HG02763 (cell line): ENCODE measurements around the gene SMAP2.
"Not testable (repeated sequence)": the region's sequence is repeated elsewhere in the genome, so short reads cannot be mapped to it uniquely, and the experiment has no call there.

ENCODE experiments used
- ATAC-seq: cut with Tn5 transposase; IDR thresholded peaks from one replicate; pipeline ENCODE4 v1.9.1; 2021; ENCODE audit warnings: mild to moderate bottlenecking, moderate library complexity; ENCODE audit not compliant: unreplicated experiment

Gene SMAP2

DNA sequence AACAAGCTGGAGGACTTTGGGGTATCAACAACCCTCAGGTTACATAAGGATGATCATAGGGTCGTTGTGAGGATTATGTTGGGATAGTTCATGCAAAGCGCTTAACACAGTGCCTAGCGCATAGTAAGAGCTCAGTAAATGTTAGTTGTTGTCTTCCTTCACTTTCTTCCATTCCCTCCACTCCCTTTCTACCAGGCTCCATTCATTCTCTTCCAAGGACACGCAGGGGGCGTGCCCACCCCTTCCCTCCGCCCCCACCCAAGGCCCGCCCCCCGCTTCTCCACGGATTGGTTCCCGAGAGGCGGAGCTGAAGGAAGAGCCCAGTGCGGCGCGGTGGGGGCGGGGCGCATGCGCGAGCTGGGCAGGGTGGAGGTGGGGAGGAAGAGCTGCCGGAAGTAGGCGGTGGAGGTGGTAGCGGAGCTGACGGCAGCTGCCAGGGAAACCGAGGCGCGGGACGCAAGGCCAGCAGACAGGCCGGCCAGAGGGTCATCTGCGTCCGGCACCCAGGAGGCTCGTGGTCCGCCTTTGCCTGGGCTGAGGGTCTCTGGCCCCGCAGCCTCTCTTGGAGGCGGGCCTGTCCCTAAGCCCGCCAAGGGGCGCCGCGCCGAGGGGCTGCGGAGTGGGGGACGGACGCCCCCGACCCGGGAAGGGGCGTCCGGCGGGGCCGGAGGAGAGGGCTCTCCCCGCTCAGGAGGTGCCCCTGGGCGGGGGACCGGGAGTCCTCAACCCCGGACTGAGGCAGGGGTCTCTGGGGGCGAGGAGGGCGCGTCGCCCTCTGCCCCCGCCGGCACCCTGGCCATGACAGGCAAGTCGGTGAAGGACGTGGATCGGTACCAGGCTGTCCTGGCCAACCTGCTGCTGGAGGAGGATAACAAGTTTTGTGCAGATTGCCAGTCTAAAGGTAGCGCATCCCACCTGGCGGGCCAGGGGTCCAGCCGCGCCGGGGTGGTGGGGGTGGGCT lies at the start of gene SMAP2:
Gene SMAP2 (plus strand): TSS at position 405 of the 961 bp plus-strand sequence. CDS start 394 bp downstream, at position 799.
- peak; percentile 88 for ATAC-seq

DNA sequence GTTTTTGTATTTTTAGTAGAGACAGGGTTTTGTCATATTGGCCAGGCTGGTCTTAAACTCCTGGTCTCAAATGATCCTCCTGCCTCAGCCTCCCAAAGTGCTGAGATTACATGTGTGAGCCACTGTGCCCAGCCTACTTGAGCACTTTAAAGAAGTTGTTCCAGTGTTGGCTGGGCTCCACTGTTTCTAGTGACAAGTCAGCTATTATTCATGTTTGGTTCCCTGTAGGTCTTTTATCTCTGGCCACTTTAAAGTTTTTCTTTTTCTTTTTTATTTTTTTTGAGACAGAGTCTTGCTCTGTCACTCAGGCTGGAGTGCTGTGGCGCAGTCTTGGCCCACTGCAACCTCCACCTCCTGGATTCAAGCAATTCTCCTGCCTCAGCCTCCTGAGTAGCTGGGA lies 42.1 kb upstream of the SMAP2 start:
- ATAC-seq = not testable (repeated sequence)

GRCh38 chr1:40332695-40333094 lies 40.8 kb upstream of the SMAP2 start:
- no peak for ATAC-seq

DNA sequence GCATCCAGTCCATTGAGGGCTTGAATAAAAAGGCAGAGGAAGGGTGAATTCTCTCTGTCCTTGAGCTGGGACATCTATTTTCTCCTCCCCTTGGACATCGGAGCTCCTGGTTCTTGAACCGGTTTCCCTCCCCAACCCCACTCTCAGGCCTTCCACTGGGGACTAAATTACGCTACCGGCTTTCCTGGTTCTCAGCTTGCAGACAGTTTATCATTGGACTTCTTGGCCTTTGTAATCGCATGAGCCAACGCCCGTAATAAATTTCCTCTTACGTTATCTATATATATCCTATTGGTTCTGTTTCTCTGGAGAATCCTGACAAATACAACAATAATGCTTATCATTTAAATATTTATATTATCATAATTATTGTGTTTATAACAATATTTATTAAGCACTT lies 36.1 kb upstream of the SMAP2 start:
- ATAC-seq = no peak

GRCh38 chr1:40338745-40339419 lies 34.6 kb upstream of the SMAP2 start:
- ATAC-seq = no peak

DNA sequence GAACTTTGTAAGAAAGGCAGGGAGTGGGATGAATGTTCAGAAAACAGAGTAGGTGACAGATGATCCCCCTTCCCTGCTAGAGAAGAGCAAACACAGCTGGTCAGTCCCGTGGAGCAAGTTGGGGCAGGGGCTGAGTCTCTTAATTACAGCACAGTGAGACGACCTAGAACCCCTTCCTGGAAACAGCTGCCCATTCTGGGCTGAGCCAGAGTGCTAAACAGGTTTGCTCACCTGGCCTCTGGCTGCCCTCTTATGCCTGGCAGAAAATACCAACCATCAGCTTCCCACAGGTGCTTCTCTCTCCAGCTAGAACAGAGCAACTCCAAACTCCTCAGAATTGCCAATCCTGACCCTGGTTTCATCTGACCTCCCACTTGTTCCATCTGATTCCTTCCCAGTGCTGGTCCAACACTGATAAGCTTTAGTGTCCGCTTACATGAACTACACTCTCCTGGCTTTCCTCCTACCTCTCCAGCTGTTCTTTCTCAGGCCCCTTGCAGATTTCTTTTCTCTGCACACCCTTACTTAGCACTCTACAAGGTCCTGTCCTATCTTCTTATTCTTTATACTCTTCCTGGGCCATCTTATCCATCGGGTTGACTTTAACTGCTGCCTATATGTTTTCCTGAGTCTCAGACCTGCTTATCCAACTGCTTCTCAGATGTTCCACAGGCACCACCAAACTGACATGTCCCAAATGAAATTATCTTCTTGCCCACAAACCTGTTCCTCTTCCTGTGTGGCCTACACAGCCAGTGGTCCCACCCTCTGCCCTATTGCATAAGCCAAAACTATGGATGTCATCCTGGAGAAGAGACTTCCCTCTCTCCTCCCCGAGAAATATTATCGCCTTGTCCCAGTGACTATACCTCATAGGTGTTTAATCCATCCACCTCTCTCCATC lies 33.9 kb upstream of the SMAP2 start:
- no peak for ATAC-seq

GRCh38 chr1:40341491-40342380 lies 31.8 kb upstream of the SMAP2 start:
- ATAC-seq = no peak

DNA sequence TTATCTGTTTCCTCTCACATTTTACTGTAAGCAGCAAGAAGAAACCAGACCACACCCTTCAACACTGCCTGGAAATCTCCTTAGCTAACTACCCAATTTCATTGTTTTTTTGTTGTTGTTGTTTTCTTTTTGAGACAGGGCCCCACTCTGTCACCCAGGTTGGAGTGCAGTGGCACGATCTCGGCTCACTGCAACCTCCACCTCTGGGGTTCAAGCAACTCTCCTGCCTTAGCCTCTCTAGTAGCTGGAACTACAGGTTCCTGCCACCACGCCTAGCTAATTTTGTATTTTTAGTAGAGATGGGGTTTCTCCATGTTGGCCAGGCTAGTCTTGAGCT lies 31.2 kb upstream of the SMAP2 start:
- not testable (repeated sequence) for ATAC-seq

DNA sequence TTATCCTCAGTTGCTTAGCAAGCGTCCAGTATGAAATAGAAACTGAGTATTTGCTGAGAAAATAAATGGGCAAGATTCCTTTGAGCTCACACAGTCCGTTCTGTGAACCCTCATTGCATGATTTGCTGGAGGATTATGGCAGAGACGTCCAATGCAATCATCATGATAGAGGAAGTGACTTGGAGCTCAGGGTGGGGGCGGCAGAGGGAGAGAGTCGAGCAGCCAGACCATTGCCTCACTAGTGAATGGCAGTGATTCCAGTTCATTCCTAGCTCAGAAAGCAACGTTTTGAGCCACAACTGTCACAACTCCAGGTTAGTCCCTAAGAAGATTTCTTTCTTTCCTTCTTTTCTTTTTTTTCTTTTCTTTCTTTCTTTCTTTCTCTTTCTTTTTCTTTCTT lies 28.9 kb upstream of the SMAP2 start:
- no peak for ATAC-seq

GRCh38 chr1:40350391-40350790 lies 23.1 kb upstream of the SMAP2 start:
- ATAC-seq = no peak

DNA sequence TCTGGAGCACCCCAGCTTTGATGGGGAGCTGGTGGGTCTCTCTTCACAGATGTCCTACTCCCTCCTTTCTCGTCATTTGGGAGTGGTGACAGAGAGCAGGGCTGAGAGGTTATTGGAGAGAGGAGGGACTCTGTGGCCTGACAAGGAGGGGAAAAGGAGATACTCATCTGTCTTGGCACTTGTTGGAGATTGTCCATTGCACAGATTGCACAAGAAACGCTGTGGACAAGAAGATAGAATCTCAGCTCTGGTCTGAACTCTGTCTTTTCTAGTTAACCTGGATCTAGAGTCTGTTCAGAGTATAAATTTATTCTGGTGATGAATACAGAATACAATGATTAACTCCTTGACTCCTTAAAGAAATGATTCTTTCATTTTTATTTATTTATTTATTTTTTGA lies 22.4 kb upstream of the SMAP2 start:
- no peak for ATAC-seq

DNA sequence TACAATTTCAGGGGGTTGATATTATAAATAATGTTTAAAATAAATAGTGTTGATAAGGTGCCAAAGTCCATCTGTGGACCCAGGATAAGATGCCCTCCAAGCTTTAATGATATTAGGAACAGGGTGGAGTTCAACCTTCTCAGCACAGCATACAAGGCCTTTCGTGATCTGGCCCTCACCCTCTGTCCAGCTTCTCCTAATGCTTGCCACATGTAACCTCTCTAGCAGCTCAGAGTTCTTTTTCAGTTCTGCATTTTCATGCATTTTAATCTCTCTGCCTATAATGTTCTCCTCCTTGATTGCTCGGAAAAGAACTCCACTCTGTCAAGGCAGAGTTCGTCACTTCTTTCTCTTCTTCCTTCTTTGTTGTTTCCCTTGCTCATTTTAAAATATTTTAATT lies 21.4 kb upstream of the SMAP2 start:
- ATAC-seq = no peak

DNA sequence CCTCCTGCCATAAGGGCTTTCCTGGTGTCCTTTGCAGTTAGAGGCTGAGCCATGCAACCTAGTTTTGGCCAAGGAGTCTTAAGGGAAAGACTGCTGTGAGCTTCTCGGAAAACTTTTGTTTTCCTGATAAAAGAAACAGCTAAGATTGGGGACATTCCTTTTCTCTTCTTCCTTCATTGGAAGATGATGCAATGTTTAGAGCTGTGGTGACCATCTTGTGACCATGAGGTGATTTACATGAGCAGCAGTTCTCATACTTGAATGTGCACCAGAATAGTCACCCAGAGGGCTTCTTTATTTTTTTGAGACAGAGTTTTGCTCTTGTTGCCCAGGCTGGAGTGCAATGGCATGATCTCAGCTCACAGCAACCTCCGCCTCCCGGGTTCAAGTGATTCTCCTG lies 20.4 kb upstream of the SMAP2 start:
- ATAC-seq = no peak

DNA sequence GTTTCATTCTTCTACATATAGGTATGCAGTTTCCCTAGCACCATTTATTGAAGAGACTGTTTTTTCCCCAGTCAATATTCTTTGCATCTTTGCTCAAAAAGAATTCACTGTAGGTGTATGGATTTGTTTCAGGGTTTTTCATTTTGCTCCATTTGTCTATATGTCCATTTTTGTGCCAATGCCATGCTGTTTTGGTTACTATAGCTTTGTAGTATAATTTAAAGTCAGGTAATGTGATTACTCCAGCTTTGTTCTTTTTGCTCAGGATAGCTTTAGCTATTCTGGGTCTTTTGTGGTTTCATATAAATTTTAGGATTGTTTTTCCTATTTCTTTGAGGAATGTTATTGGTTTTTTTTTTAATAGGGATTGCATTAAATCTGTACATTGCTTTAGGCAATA lies 15.9 kb upstream of the SMAP2 start:
- no peak for ATAC-seq

DNA sequence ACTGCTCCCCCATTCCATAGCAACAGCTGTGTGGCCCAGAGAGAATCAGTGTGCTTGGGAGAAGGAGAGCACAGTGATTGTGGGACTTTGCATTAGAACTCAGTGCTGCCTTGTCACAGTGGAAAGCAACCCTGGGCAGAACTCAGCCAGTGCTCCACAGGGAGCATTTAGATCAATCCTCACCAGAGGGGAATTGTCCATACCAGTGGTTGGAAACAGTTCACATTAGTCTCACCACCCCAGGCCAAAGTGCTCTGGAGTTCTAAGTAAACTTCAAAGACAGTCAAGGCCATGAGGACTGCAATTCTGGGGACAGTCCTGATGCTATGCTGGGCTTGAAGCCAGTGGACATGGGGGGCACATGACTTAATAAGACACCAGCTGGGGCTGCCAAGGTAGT lies 12.9 kb upstream of the SMAP2 start:
- ATAC-seq = no peak

DNA sequence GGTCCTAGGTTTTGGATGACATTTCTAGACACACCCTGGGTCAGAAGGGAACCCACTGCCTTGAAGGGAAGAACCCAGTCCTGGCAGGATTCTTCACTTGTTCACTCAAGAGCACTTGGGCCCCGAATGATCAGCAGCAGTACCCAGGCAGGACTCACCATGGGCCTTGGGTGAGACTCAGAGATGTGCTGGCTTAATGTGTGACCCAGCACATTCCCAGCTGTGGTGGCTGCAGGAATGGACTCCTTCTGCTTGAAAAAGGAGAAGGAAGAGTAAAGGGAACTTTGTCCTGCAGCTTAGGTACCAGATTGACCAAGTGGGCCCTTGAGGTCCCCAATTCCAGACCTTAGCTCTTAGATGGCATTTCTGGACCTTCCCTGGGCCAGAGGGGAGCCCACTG lies 12.3 kb upstream of the SMAP2 start:
- ATAC-seq = no peak

DNA sequence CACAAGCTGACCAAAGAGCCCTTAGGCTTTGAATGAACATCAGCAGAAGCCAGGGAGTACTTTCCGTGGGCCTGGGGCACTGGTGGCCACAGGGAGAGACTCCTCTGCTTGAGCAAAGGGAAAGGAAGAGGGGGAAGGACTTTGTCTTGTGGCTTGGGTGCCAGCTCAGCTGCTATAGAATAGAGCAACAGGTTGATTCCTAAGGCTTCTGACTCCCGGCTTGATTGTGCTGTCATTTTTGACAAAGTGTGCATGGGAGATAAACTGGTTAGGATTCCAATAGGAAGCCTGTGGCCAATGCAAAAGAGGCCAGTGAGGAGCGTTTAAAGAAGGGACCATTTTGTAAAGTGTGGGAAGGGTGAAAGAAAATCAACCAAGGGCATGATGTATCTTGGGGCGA lies 11.9 kb upstream of the SMAP2 start:
- ATAC-seq = no peak

GRCh38 chr1:40362199-40362598 lies 11.3 kb upstream of the SMAP2 start:
- no peak for ATAC-seq

GRCh38 chr1:40362699-40363098 lies 10.8 kb upstream of the SMAP2 start:
- no peak for ATAC-seq

GRCh38 chr1:40363721-40364120 lies 9.8 kb upstream of the SMAP2 start:
- ATAC-seq = peak; percentile 82
